Upper lobe of left lung (tissue), 6 donors: ENCODE data around the gene PRSS56. TPM values are rescaled to one million over a fixed set of nuclear protein-coding genes. Genes with fewer than 3 reads are reported as not detected.
"Not testable (repeated sequence)": the region's sequence is repeated elsewhere in the genome, so short reads cannot be mapped to it uniquely, and the experiment has no call there.

Source experiments
- ATAC-seq, 2 donors: fragments of 200-7000 bp; cut with Tn5 transposase; one replicate each; pipeline ENCODE4 v1.9.1; 2022; ENCODE audit warnings: mild to moderate bottlenecking in 2 of 2, moderate library complexity in 2 of 2; ENCODE audit not compliant: low FRiP score in 2 of 2
- DNase-seq, 2 donors: peaks; one replicate each; pipeline ENCODE4 v3.0.0-alpha.2; 2019 to 2020
- H3K27ac ChIP-seq, 4 donors: fragments of 200-600 bp; sonication (generic); one replicate each; pipeline ENCODE4 v1.5.1; 2016 to 2019
- H3K27me3 ChIP-seq, 4 donors: fragments of 200-600 bp; sonication (generic); one replicate each; pipeline ENCODE4 v1.5.1; 2017 to 2019
- H3K36me3 ChIP-seq, 4 donors: fragments of 200-600 bp; sonication (generic); one replicate each; pipeline ENCODE4 v1.5.1; 2016 to 2019
- H3K4me1 ChIP-seq, 4 donors: fragments of 200-600 bp; sonication (generic); one replicate each; pipeline ENCODE4 v1.5.1; 2018 to 2019
- H3K4me3 ChIP-seq, 4 donors: fragments of 200-600 bp; sonication (generic); one replicate each; pipeline ENCODE4 v1.5.1; 2017 to 2019; ENCODE audit warnings: mild to moderate bottlenecking in 2 of 4, moderate library complexity in 1 of 4
- H3K9me3 ChIP-seq, 4 donors: fragments of 200-600 bp; sonication (generic); one replicate each; pipeline ENCODE4 v1.5.1; 2018 to 2019
- CTCF ChIP-seq, 6 experiments: fragments of 450-650 bp in 4 of 6; fragments of 200-600 bp in 2 of 6; sonication (generic) in 2 of 6; IDR thresholded peaks; one replicate each; pipeline ENCODE4 v1.5.1; 2016 to 2019; ENCODE audit warnings: antibody characterized with exemption in 6 of 6
- EP300 ChIP-seq, 4 donors: sonication (generic); formaldehyde crosslinking; IDR thresholded peaks; one replicate each; pipeline ENCODE4 v1.5.1; 2017; ENCODE audit warnings: antibody characterized with exemption in 4 of 4, control low read depth in 2 of 4
- POLR2A ChIP-seq, 4 donors: fragments of 450-650 bp; IDR thresholded peaks; one replicate each; pipeline ENCODE4 v1.5.1; 2016 to 2017; ENCODE audit warnings: antibody characterized with exemption in 4 of 4, mild to moderate bottlenecking in 2 of 4
- POLR2AphosphoS5 ChIP-seq, 2 donors: sonication (generic); formaldehyde crosslinking; IDR thresholded peaks; one replicate each; pipeline ENCODE4 v1.5.1; 2017; ENCODE audit warnings: antibody characterized with exemption in 2 of 2
- WGBS, 2 donors: methylation state at CpG; one replicate each; pipeline ENCODE4 v1.1.5; 2017 to 2018; 5-methylcytosine and 5-hydroxymethylcytosine counted together
- total RNA-seq, 6 donors: library from RNA; depleted of rRNA in 4 of 6; stranded (reverse); fragments of >200 nt in 4 of 6; gene quantifications; one replicate each; pipeline versions ENCODE4 v1.1.0 to v1.2.1, GENCODE V29; 2016 to 2021
- donor health status: DM: no; HTN: no; CAD: no; lungs with moderate emphysema.
- donor health status: DM: no; HTN: yes; CAD: no; lungs with severe emphysema.

Gene PRSS56
- total RNA-seq, 6 donors from 2014 or later: not detected

- ATAC-seq: no peak
- TF ChIP-seq CTCF (IDR thresholded peaks at IDR 0.05): no peak
- no peak for TF ChIP-seq EP300 (IDR thresholded peaks at IDR 0.05)
- no peak for TF ChIP-seq POLR2AphosphoS5 (IDR thresholded peaks at IDR 0.05)
- TF ChIP-seq POLR2A (IDR thresholded peaks at IDR 0.05): no peak
- H3K27ac ChIP-seq: no peak overlapping the region
These were observed 47.5 kb downstream of the PRSS56 start for GRCh38 chr2:232567721-232568120.

GRCh38 chr2:232568161-232568560, 48.0 kb downstream of the PRSS56 start:
- H3K4me1 ChIP-seq: peaks cover 0 to 6% (median 0%) of the 10 kb centered on the region in 4 donors
- H3K36me3 ChIP-seq: peaks cover 52 to 99% (median 83%) of the 10 kb centered on the region in 4 donors
- WGBS, 2 donors: 52 to 68% methylated on average over 5 of the region's 5 CpGs
- no peak for TF ChIP-seq CTCF (IDR thresholded peaks at IDR 0.05)
- no peak for TF ChIP-seq POLR2A (IDR thresholded peaks at IDR 0.05)
- no peak for TF ChIP-seq POLR2AphosphoS5 (IDR thresholded peaks at IDR 0.05)
- TF ChIP-seq EP300 (IDR thresholded peaks at IDR 0.05): no peak
- no peak overlapping the region for H3K4me3 ChIP-seq
- peak overlapping the region in 1 of 4 donors; percentile 8 for H3K27ac ChIP-seq
- peak in 1 of 2 donors; percentile 58 for DNase-seq
- no peaks in the 10 kb centered on the region for H3K27me3 ChIP-seq
- no peaks in the 10 kb centered on the region for H3K9me3 ChIP-seq
- peak in 1 of 2 donors; percentile 73 for ATAC-seq

More at GRCh38 chr2:232567721-232568120, 47.5 kb downstream of the PRSS56 start:
- Histone ChIP-seq H3K9me3 (no peaks in the 10 kb centered on the region), H3K27me3 (no peaks in the 10 kb centered on the region), H3K4me3 (no peak overlapping the region), H3K36me3 (peaks cover 52 to 99% (median 81%) of the 10 kb centered on the region in 4 donors), H3K4me1 (peaks cover 0 to 6% (median 0%) of the 10 kb centered on the region in 4 donors)
- no peak for DNase-seq

GRCh38 chr2:232569541-232569940, 49.4 kb downstream of the PRSS56 start:
- H3K4me3 ChIP-seq: no peak overlapping the region
- H3K4me1 ChIP-seq: peaks cover 0 to 12% (median 0%) of the 10 kb centered on the region in 4 donors
- no peak overlapping the region for H3K27ac ChIP-seq
- ATAC-seq (no peak), DNase-seq (no peak)
- 98% methylated on average over 9 of the region's 9 CpGs for WGBS, 2 donors
- no peaks in the 10 kb centered on the region for H3K9me3 ChIP-seq
- peaks cover 40 to 99% (median 84%) of the 10 kb centered on the region in 4 donors for H3K36me3 ChIP-seq
- TF ChIP-seq POLR2A (IDR thresholded peaks at IDR 0.05) (no peak), CTCF (IDR thresholded peaks at IDR 0.05) (no peak), POLR2AphosphoS5 (IDR thresholded peaks at IDR 0.05) (no peak), EP300 (IDR thresholded peaks at IDR 0.05) (no peak)
- H3K27me3 ChIP-seq: no peaks in the 10 kb centered on the region

- not testable (repeated sequence) for DNase-seq, H3K27ac ChIP-seq, ATAC-seq, H3K9me3 ChIP-seq, H3K4me3 ChIP-seq, H3K27me3 ChIP-seq
- H3K36me3 ChIP-seq: peaks cover 30 to 98% (median 75%) of the 10 kb centered on the region in 4 donors
- H3K4me1 ChIP-seq: peaks cover 0 to 12% (median 0%) of the 10 kb centered on the region in 4 donors
- WGBS, 2 donors: 92 to 99% methylated on average over 6 of the region's 6 CpGs
These were observed 50.3 kb downstream of the PRSS56 start for GRCh38 chr2:232570481-232570880.

- H3K9me3 ChIP-seq: no peaks in the 10 kb centered on the region
- H3K4me1 ChIP-seq: peaks cover 0 to 12% (median 0%) of the 10 kb centered on the region in 4 donors
- H3K27me3 ChIP-seq: no peaks in the 10 kb centered on the region
- peaks cover 25 to 92% (median 69%) of the 10 kb centered on the region in 4 donors for H3K36me3 ChIP-seq
- DNase-seq (peak in 1 of 2 donors; percentile 47), ATAC-seq (no peak)
- no peak for TF ChIP-seq EP300 (IDR thresholded peaks at IDR 0.05)
- no peak overlapping the region for H3K27ac ChIP-seq
- no peak overlapping the region for H3K4me3 ChIP-seq
- WGBS, 2 donors: 72 to 76% methylated on average over 7 of the region's 7 CpGs
These were observed 50.9 kb downstream of the PRSS56 start for GRCh38 chr2:232571026-232571474.

GRCh38 chr2:232573042-232573441, 52.9 kb downstream of the PRSS56 start:
- no peak for TF ChIP-seq POLR2AphosphoS5 (IDR thresholded peaks at IDR 0.05)
- H3K4me1 ChIP-seq: peaks cover 0 to 9% (median 0%) of the 10 kb centered on the region in 4 donors
- H3K27me3 ChIP-seq: no peaks in the 10 kb centered on the region
- ATAC-seq: no peak
- H3K36me3 ChIP-seq: peaks cover 17 to 89% (median 52%) of the 10 kb centered on the region in 4 donors
- H3K27ac ChIP-seq: no peak overlapping the region
- no peaks in the 10 kb centered on the region for H3K9me3 ChIP-seq
- no peak for DNase-seq
- no peak overlapping the region for H3K4me3 ChIP-seq
